ENCODE data around the gene SH2B3.

The SH2B3 gene

DNA sequence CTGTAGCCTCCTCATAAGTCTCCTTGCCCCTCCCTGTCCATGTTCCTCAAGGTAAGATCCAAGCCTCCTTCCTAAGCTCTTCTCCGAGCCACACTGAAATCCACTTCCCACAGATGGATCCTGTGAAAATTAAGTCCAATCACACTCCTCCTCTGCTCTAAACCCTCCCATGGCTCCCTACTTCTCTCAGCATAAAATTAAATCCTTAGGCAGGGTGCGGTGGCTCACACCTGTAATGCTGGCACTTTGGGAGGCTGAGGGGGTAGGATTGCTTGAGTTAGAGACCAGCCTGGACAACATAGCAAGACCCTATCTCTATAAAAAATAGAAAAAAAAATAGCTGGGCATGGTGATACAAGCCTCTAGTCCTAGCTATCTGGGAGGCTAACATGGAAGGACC, 39.1 kb upstream of the SH2B3 start:
- Histone ChIP-seq H3K4me3 (ENCODE audit: low read length) (no peak overlapping the region), H3K9me3 (replicated peaks; ENCODE audit: insufficient read depth, low read length) (no peaks in the 10 kb centered on the region), H3K36me3 (replicated peaks; ENCODE audit: insufficient read depth, low read length) (no peaks in the 10 kb centered on the region), H3K9ac (ENCODE audit: low read length) (no peak overlapping the region), H3K27ac (ENCODE audit: low read length) (no peak overlapping the region), H3F3A (ENCODE audit: insufficient read depth, low read length) (no peaks in the 10 kb centered on the region), H3K4me2 (ENCODE audit: low read depth, low read length) (no peak overlapping the region), H3K27me3 (replicated peaks; ENCODE audit: insufficient read depth, low read length) (no peaks in the 10 kb centered on the region), H3K4me1 (ENCODE audit: low read length) (no peaks in the 10 kb centered on the region), H4K20me1 (ENCODE audit: insufficient read depth, low read length) (no peaks in the 10 kb centered on the region), H2AFZ (ENCODE audit: low read length) (no peak overlapping the region), H3K79me2 (ENCODE audit: low read length) (no peaks in the 10 kb centered on the region), H3K9me2 (replicated peaks; ENCODE audit: insufficient read depth, low read length) (no peaks in the 10 kb centered on the region)
- TF ChIP-seq EZH2 (optimal IDR thresholded peaks at IDR 0.05; ENCODE audit: low read depth, low read length), result no peak
- no peak for TF ChIP-seq EZH2phosphoT487 (IDR thresholded peaks at IDR 0.05; ENCODE audit: low read length)
- TF ChIP-seq, protein P1, sequence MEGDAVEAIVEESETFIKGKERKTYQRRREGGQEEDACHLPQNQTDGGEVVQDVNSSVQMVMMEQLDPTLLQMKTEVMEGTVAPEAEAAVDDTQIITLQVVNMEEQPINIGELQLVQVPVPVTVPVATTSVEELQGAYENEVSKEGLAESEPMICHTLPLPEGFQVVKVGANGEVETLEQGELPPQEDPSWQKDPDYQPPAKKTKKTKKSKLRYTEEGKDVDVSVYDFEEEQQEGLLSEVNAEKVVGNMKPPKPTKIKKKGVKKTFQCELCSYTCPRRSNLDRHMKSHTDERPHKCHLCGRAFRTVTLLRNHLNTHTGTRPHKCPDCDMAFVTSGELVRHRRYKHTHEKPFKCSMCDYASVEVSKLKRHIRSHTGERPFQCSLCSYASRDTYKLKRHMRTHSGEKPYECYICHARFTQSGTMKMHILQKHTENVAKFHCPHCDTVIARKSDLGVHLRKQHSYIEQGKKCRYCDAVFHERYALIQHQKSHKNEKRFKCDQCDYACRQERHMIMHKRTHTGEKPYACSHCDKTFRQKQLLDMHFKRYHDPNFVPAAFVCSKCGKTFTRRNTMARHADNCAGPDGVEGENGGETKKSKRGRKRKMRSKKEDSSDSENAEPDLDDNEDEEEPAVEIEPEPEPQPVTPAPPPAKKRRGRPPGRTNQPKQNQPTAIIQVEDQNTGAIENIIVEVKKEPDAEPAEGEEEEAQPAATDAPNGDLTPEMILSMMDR (IDR thresholded peaks at IDR 0.05; ENCODE audit: low read length), result no peak
- no peak for DNase-seq

DNA sequence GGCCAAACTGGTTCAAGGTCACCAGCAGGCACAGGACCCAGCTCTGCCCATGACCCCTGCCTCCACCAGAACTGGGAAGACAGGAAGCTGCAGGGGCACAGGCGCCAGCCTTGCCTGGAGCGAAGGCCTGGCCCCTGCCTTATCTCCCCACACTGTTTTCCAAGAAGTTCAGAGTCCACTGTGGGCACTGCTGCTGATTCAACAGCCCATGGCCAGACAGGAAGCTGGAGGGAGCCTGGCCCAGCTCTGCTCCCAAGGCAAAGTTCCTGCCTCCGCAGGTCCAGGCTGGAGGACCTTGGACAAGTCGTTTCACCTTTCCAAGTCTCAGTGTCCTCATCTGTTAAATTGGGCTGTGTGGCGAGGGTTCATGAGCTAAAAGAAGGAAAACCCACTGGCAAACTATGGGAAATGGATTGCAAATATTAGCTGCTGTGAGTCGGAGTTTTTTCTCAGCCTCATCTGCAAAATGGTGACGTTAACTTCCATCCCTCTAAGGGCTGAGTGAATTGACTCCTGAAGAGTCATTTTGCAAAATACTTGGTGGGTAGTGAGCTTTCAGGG, 38.0 kb upstream of the SH2B3 start:
- no peaks in the 10 kb centered on the region for H3F3A ChIP-seq (ENCODE audit: insufficient read depth, low read length)
- H3K4me1 ChIP-seq (ENCODE audit: low read length), result no peaks in the 10 kb centered on the region
- no peak overlapping the region for H3K27ac ChIP-seq (ENCODE audit: low read length)
- H2AFZ ChIP-seq (ENCODE audit: low read length), result no peak overlapping the region
- no peak overlapping the region for H3K4me2 ChIP-seq (ENCODE audit: low read depth, low read length)
- no peak overlapping the region for H3K4me3 ChIP-seq (ENCODE audit: low read length)
- H3K9ac ChIP-seq (ENCODE audit: low read length), result no peak overlapping the region
- H3K9me2 ChIP-seq (replicated peaks; ENCODE audit: insufficient read depth, low read length), result no peaks in the 10 kb centered on the region
- no peaks in the 10 kb centered on the region for H3K36me3 ChIP-seq (replicated peaks; ENCODE audit: insufficient read depth, low read length)
- DNase-seq, result no peak
- no peaks in the 10 kb centered on the region for H3K79me2 ChIP-seq (ENCODE audit: low read length)
- no peaks in the 10 kb centered on the region for H4K20me1 ChIP-seq (ENCODE audit: insufficient read depth, low read length)
- H3K9me3 ChIP-seq (replicated peaks; ENCODE audit: insufficient read depth, low read length), result no peaks in the 10 kb centered on the region
- TF ChIP-seq, protein P1 (IDR thresholded peaks at IDR 0.05; ENCODE audit: low read length), result no peak
- TF ChIP-seq EZH2phosphoT487 (IDR thresholded peaks at IDR 0.05; ENCODE audit: low read length) (no peak), EZH2 (optimal IDR thresholded peaks at IDR 0.05; ENCODE audit: low read depth, low read length) (no peak)
- no peaks in the 10 kb centered on the region for H3K27me3 ChIP-seq (replicated peaks; ENCODE audit: insufficient read depth, low read length)

DNA sequence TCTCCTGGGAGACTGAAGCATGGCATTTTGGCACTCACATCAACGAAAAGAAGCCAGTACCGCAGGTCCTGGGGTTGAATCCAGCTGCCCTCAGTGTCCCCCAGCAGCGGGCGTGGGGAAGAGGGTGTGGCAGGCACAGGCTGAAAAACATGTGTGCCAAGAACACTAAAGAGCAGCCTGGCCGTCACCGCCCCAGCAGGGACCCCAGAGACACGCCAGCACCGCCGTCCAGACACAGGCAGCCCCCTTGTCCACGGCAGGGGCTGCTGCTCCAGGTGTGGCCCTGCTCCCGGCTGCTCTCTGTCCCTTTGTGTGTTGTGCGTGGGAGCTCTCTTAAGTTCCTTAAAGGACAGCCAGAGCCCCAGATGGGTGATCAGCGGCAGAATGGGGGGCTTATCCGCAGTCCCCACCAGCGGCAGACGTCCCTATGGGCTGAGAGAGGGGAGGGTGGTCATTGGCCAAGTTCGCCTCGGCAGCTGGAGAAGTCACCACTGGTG, 37.4 kb upstream of the SH2B3 start:
- H3K27me3 ChIP-seq (replicated peaks; ENCODE audit: insufficient read depth, low read length), result no peaks in the 10 kb centered on the region
- H3K27ac ChIP-seq (ENCODE audit: low read length), result no peak overlapping the region
- peak overlapping the region; percentile 63 for H2AFZ ChIP-seq (ENCODE audit: low read length)
- no peaks in the 10 kb centered on the region for H3K36me3 ChIP-seq (replicated peaks; ENCODE audit: insufficient read depth, low read length)
- H3F3A ChIP-seq (ENCODE audit: insufficient read depth, low read length), result no peaks in the 10 kb centered on the region
- no peak for DNase-seq
- peak overlapping the region; percentile 61 for H3K4me3 ChIP-seq (ENCODE audit: low read length)
- H3K4me2 ChIP-seq (ENCODE audit: low read depth, low read length), result peak overlapping the region; percentile 92
- H3K9ac ChIP-seq (ENCODE audit: low read length), result peak overlapping the region; percentile 44; the same call in 1 of the 2 replicates
- no peaks in the 10 kb centered on the region for H3K9me3 ChIP-seq (replicated peaks; ENCODE audit: insufficient read depth, low read length)
- H3K79me2 ChIP-seq (ENCODE audit: low read length), result no peaks in the 10 kb centered on the region
- no peaks in the 10 kb centered on the region for H3K4me1 ChIP-seq (ENCODE audit: low read length)
- no peaks in the 10 kb centered on the region for H4K20me1 ChIP-seq (ENCODE audit: insufficient read depth, low read length)
- TF ChIP-seq EZH2 (optimal IDR thresholded peaks at IDR 0.05; ENCODE audit: low read depth, low read length), result no peak
- TF ChIP-seq EZH2phosphoT487 (IDR thresholded peaks at IDR 0.05; ENCODE audit: low read length), result no peak
- TF ChIP-seq, protein P1 (IDR thresholded peaks at IDR 0.05; ENCODE audit: low read length), result no peak
- no peaks in the 10 kb centered on the region for H3K9me2 ChIP-seq (replicated peaks; ENCODE audit: insufficient read depth, low read length)
